Placental epithelial cell (primary cell): ENCODE results near the gene LAD1. TPM values are rescaled to one million over a fixed set of nuclear protein-coding genes. Genes with fewer than 3 reads are reported as not detected.

Source experiments
- total RNA-seq: library from RNA; depleted of rRNA; stranded (reverse); fragments of >200 nt; gene quantifications from 2 replicates; pipeline ENCODE4 v1.2.3, GENCODE V29; 2012

The LAD1 gene
- total RNA-seq: 22.8 and 33.3 TPM in 2 replicates

GRCh38 chr1:201399018-201399351 lies at the start of gene LAD1:
LAD1 (minus strand) TSS chr1:201399324; CDS start chr1:201399306, 18 bp downstream.

GRCh38 chr1:201377611-201378092 lies 21.5 kb downstream of the LAD1 start, which contains the start of gene TNNT2:
TNNT2 (minus strand) TSS chr1:201377680; CDS start chr1:201373254, 4,426 bp downstream.

Other genes starting within 250 kb of the LAD1 start
- gene TMEM9, start 244.8 kb downstream of the LAD1 start, total RNA-seq: 44.0 and 53.1 TPM in 2 replicates
- gene IGFN1, start 208.5 kb downstream of the LAD1 start, total RNA-seq: not detected in 2 replicates
- 48.3 and 106 TPM in 2 replicates for gene PKP1, start 115.8 kb downstream of the LAD1 start, total RNA-seq
- 1.4 and 1.6 TPM in 2 replicates for gene TNNT2, start 21.6 kb downstream of the LAD1 start, total RNA-seq
- not detected in 2 replicates for gene TNNI1, start 22.4 kb upstream of the LAD1 start, total RNA-seq
- 87.9 and 142 TPM in 2 replicates for gene PHLDA3, start 69.9 kb upstream of the LAD1 start, total RNA-seq
- gene CSRP1, start 107.8 kb upstream of the LAD1 start, total RNA-seq: 197 and 568 TPM in 2 replicates
- gene NAV1, start 139.8 kb upstream of the LAD1 start, total RNA-seq: 20.0 and 47.7 TPM in 2 replicates